HEK293 (cell line): ENCODE data around the gene MPV17.

ENCODE experiments used
- HOXA7 ChIP-seq: sonication (generic); formaldehyde crosslinking; IDR thresholded peaks from 2 replicates; pipeline ENCODE4 v1.8.1; 2022; ENCODE audit warnings: missing genetic modification reagents, borderline replicate concordance
- HOXD13 ChIP-seq: sonication (generic); formaldehyde crosslinking; IDR thresholded peaks from 2 replicates; pipeline ENCODE4 v1.8.0; 2022; ENCODE audit warnings: missing genetic modification reagents, borderline replicate concordance
- KLF1 ChIP-seq: fragments of 450-650 bp; formaldehyde crosslinking; IDR thresholded peaks from 2 replicates; pipeline ENCODE4 v1.5.1; 2016; ENCODE audit warnings: missing biosample characterization, missing genetic modification characterization
- KLF16 ChIP-seq: fragments of 450-650 bp; formaldehyde crosslinking; IDR thresholded peaks from 2 replicates; pipeline ENCODE4 v1.5.1; 2017; ENCODE audit warnings: missing biosample characterization, missing genetic modification characterization
- OSR2 ChIP-seq: fragments of 450-650 bp; formaldehyde crosslinking; IDR thresholded peaks from 2 replicates; pipeline ENCODE4 v1.5.1; 2016; ENCODE audit warnings: missing biosample characterization, missing genetic modification characterization
- PRDM1 ChIP-seq: fragments of 450-650 bp; formaldehyde crosslinking; IDR thresholded peaks from 2 replicates; pipeline ENCODE4; 2016; ENCODE audit warnings: missing biosample characterization, missing genetic modification characterization
- PRDM10 ChIP-seq: fragments of 450-650 bp; formaldehyde crosslinking; IDR thresholded peaks from 2 replicates; pipeline ENCODE4 v1.5.1; 2016; ENCODE audit warnings: missing biosample characterization, missing genetic modification characterization
- SP7 ChIP-seq: fragments of 450-650 bp; formaldehyde crosslinking; IDR thresholded peaks from 2 replicates; pipeline ENCODE4 v1.5.1; 2016; ENCODE audit warnings: missing biosample characterization, missing genetic modification characterization
- ZBTB20 ChIP-seq: fragments of 450-650 bp; formaldehyde crosslinking; IDR thresholded peaks from 2 replicates; pipeline ENCODE4 v1.5.1; 2016; ENCODE audit warnings: missing biosample characterization, missing genetic modification characterization
- ZBTB6 ChIP-seq: fragments of 450-650 bp; formaldehyde crosslinking; IDR thresholded peaks from 2 replicates; pipeline ENCODE4 v1.5.1; 2017; ENCODE audit warnings: missing biosample characterization, missing genetic modification characterization
- ZFP3 ChIP-seq: fragments of 450-650 bp; formaldehyde crosslinking; IDR thresholded peaks from 2 replicates; pipeline ENCODE4 v1.5.1; 2016; ENCODE audit warnings: low read depth, missing biosample characterization, missing genetic modification characterization
- ZFP41 ChIP-seq: fragments of 450-650 bp; formaldehyde crosslinking; IDR thresholded peaks from 2 replicates; pipeline ENCODE4 v1.5.1; 2016; ENCODE audit warnings: missing biosample characterization, missing genetic modification characterization, borderline replicate concordance
- ZNF146 ChIP-seq: fragments of 450-650 bp; formaldehyde crosslinking; IDR thresholded peaks from 2 replicates; pipeline ENCODE4 v1.5.1; 2016; ENCODE audit warnings: missing biosample characterization, missing genetic modification characterization
- ZNF221 ChIP-seq: fragments of 450-650 bp; formaldehyde crosslinking; IDR thresholded peaks from 2 replicates; pipeline ENCODE4 v1.5.1; 2017; ENCODE audit warnings: missing biosample characterization, missing genetic modification characterization, borderline replicate concordance
- ZNF24 ChIP-seq: fragments of 450-650 bp; formaldehyde crosslinking; IDR thresholded peaks from 2 replicates; pipeline ENCODE4 v1.5.1; 2016; ENCODE audit warnings: missing biosample characterization, missing genetic modification characterization
- ZNF324 ChIP-seq: fragments of 450-650 bp; formaldehyde crosslinking; IDR thresholded peaks from 2 replicates; pipeline ENCODE4 v1.5.1; 2016; ENCODE audit warnings: missing biosample characterization, missing genetic modification characterization
- ZNF362 ChIP-seq: fragments of 450-650 bp; formaldehyde crosslinking; IDR thresholded peaks from 2 replicates; pipeline ENCODE4 v1.5.1; 2016; ENCODE audit warnings: missing biosample characterization, missing genetic modification characterization
- ZNF391 ChIP-seq: fragments of 450-650 bp; formaldehyde crosslinking; IDR thresholded peaks from 2 replicates; pipeline ENCODE4 v1.5.1; 2016; ENCODE audit warnings: low read depth, missing biosample characterization, missing genetic modification characterization, borderline replicate concordance
- ZNF394 ChIP-seq: fragments of 450-650 bp; formaldehyde crosslinking; IDR thresholded peaks from 2 replicates; pipeline ENCODE4 v1.5.1; 2016; ENCODE audit warnings: missing biosample characterization, missing genetic modification characterization, mild to moderate bottlenecking, moderate library complexity, borderline replicate concordance
- ZNF416 ChIP-seq: fragments of 450-650 bp; formaldehyde crosslinking; IDR thresholded peaks from 2 replicates; pipeline ENCODE4 v1.5.1; 2016; ENCODE audit warnings: missing biosample characterization, missing genetic modification characterization
- ZNF501 ChIP-seq: fragments of 450-650 bp; formaldehyde crosslinking; IDR thresholded peaks from 2 replicates; pipeline ENCODE4 v1.5.1; 2016; ENCODE audit warnings: missing biosample characterization, missing genetic modification characterization
- ZNF514 ChIP-seq: fragments of 450-650 bp; formaldehyde crosslinking; IDR thresholded peaks from 2 replicates; pipeline ENCODE4 v1.5.1; 2016; ENCODE audit warnings: missing biosample characterization, missing genetic modification characterization
- ZNF548 ChIP-seq: fragments of 450-650 bp; formaldehyde crosslinking; IDR thresholded peaks from 2 replicates; pipeline ENCODE4 v1.5.1; 2016; ENCODE audit warnings: missing biosample characterization, missing genetic modification characterization
- ZNF549 ChIP-seq: fragments of 450-650 bp; IDR thresholded peaks from 2 replicates; pipeline ENCODE4 v1.5.1; 2018; ENCODE audit warnings: missing biosample characterization, missing genetic modification characterization, mild to moderate bottlenecking, inconsistent platforms, moderate library complexity
- ZNF555 ChIP-seq: fragments of 450-650 bp; formaldehyde crosslinking; conservative IDR thresholded peaks from 2 replicates; pipeline ENCODE4 v1.5.1; 2017; ENCODE audit warnings: missing biosample characterization, mild to moderate bottlenecking, missing genetic modification characterization, inconsistent platforms
- ZNF561 ChIP-seq: fragments of 450-650 bp; IDR thresholded peaks from 2 replicates; pipeline ENCODE4 v1.5.1; 2018; ENCODE audit warnings: missing biosample characterization, missing genetic modification characterization, borderline replicate concordance
- ZNF660 ChIP-seq: fragments of 450-650 bp; IDR thresholded peaks from 2 replicates; pipeline ENCODE4 v1.5.1; 2018; ENCODE audit warnings: missing biosample characterization, mild to moderate bottlenecking, missing genetic modification characterization
- ZNF792 ChIP-seq: fragments of 450-650 bp; formaldehyde crosslinking; IDR thresholded peaks from 2 replicates; pipeline ENCODE4 v1.5.1; 2016; ENCODE audit warnings: missing biosample characterization, missing genetic modification characterization
- ZNF837 ChIP-seq: fragments of 450-650 bp; formaldehyde crosslinking; IDR thresholded peaks from 2 replicates; pipeline ENCODE4 v1.5.1; 2016; ENCODE audit warnings: missing biosample characterization, missing genetic modification characterization
- ZNF843 ChIP-seq: fragments of 450-650 bp; formaldehyde crosslinking; IDR thresholded peaks from 2 replicates; pipeline ENCODE4 v1.5.1; 2016; ENCODE audit warnings: missing biosample characterization, missing genetic modification characterization
- ZSCAN16 ChIP-seq: fragments of 450-650 bp; formaldehyde crosslinking; IDR thresholded peaks from 2 replicates; pipeline ENCODE4 v1.5.1; 2016; ENCODE audit warnings: missing biosample characterization, missing genetic modification characterization
- TF ChIP-seq, protein P1 (sequence below): fragments of 450-650 bp; formaldehyde crosslinking; conservative IDR thresholded peaks from 2 replicates; pipeline ENCODE4 v1.5.1; 2016; ENCODE audit warnings: low read depth, missing biosample characterization, missing genetic modification characterization

Gene MPV17

DNA sequence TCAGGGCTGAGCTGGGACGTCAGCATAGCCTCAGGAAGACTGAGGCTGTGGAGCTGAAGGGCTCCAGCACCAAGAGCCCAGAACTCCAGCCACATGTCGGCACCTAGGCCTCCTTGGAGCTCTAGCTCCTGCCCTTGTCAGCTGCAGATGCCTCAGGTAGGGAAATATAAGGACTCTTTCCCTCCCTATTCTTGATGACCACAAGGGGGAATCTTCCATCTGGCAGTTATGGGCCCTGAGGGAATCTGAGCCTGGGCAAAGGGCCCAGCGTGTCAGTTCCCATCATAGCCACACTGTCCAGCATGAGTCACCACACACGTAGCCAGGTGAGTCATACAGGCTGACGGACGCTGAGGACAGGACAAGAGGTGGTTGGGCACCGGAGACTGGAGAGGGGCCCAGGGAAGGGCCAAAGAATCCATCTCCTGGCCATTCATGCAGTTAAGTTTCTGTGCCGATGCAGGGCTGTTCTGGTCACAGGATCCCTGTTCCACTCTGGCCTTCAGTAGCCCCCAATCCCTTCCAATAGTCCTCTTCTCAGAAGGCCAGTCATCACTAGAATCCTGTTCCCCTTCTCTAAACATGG lies 1.8 kb downstream of the MPV17 start (continued):
- TF ChIP-seq ZNF792 (no peak), ZNF549 (tag by site-specific recombination) (no peak), ZBTB20 (tag by site-specific recombination) (no peak), ZNF837 (no peak), ZFP41 (tag by site-specific recombination) (no peak), ZNF555 (no peak), ZNF324 (tag by site-specific recombination) (no peak), PRDM10 (peak; percentile 73), KLF16 (tag by site-specific recombination) (no peak; the same call in 1 of the 2 replicates), HOXD13 (CRISPR knock-in tag) (no peak), SP7 (tag by site-specific recombination) (no peak), HOXA7 (no peak), ZNF391 (tag by site-specific recombination) (no peak), ZFP3 (tag by site-specific recombination) (no peak), ZNF660 (tag by site-specific recombination) (no peak), ZNF843 (tag by site-specific recombination) (no peak), ZNF221 (tag by site-specific recombination) (no peak), KLF1 (tag by site-specific recombination) (no peak), ZNF394 (tag by site-specific recombination) (peak; percentile 49; the same call in 1 of the 2 replicates), PRDM1 (no peak), ZNF24 (tag by site-specific recombination) (no peak), ZNF514 (tag by site-specific recombination) (no peak), ZNF561 (no peak), OSR2 (tag by site-specific recombination) (no peak), ZNF362 (tag by site-specific recombination) (no peak), ZNF501 (tag by site-specific recombination) (no peak), ZNF416 (tag by site-specific recombination) (no peak), ZBTB6 (tag by site-specific recombination) (peak; percentile 76), ZNF146 (tag by site-specific recombination) (no peak), ZNF548 (tag by site-specific recombination) (no peak), ZSCAN16 (tag by site-specific recombination) (no peak)
- TF ChIP-seq, protein P1, sequence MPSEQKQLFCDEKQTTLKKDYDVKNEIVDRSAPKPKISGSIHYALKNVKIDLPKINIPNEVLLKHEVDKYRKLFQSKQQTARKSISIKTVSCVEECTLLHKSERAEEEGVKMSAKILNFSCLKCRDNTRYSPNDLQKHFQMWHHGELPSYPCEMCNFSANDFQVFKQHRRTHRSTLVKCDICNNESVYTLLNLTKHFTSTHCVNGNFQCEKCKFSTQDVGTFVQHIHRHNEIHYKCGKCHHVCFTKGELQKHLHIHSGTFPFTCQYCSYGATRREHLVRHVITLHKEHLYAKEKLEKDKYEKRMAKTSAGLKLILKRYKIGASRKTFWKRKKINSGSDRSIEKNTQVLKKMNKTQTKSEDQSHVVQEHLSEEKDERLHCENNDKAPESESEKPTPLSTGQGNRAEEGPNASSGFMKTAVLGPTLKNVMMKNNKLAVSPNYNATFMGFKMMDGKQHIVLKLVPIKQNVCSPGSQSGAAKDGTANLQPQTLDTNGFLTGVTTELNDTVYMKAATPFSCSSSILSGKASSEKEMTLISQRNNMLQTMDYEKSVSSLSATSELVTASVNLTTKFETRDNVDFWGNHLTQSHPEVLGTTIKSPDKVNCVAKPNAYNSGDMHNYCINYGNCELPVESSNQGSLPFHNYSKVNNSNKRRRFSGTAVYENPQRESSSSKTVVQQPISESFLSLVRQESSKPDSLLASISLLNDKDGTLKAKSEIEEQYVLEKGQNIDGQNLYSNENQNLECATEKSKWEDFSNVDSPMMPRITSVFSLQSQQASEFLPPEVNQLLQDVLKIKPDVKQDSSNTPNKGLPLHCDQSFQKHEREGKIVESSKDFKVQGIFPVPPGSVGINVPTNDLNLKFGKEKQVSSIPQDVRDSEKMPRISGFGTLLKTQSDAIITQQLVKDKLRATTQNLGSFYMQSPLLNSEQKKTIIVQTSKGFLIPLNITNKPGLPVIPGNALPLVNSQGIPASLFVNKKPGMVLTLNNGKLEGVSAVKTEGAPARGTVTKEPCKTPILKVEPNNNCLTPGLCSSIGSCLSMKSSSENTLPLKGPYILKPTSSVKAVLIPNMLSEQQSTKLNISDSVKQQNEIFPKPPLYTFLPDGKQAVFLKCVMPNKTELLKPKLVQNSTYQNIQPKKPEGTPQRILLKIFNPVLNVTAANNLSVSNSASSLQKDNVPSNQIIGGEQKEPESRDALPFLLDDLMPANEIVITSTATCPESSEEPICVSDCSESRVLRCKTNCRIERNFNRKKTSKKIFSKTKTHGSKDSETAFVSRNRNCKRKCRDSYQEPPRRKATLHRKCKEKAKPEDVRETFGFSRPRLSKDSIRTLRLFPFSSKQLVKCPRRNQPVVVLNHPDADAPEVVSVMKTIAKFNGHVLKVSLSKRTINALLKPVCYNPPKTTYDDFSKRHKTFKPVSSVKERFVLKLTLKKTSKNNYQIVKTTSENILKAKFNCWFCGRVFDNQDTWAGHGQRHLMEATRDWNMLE (tag by site-specific recombination), result no peak
